GM23248 (cell line): ENCODE measurements around the gene ZNF592. TPM values are rescaled to one million over a fixed set of nuclear protein-coding genes. Genes with fewer than 3 reads are reported as not detected.
"Not testable (repeated sequence)": the region's sequence is repeated elsewhere in the genome, so short reads cannot be mapped to it uniquely, and the experiment has no call there.

Experiments used
- DNase-seq: peaks from one replicate; pipeline ENCODE4 v3.0.0-alpha.2; 2015
- H2AFZ ChIP-seq: fragments of 200-600 bp; sonication (generic); 2 replicates; pipeline ENCODE4 v1.6.1; 2016; ENCODE audit warnings: antibody characterized with exemption
- H3F3A ChIP-seq: fragments of 200-600 bp; sonication (generic); 2 replicates; pipeline ENCODE4 v1.6.1; 2016; ENCODE audit warnings: mild to moderate bottlenecking, antibody characterized with exemption, mixed run types; ENCODE audit not compliant: insufficient read depth
- H3K27ac ChIP-seq: fragments of 200-600 bp; sonication (generic); 2 replicates; pipeline ENCODE4 v1.5.1; 2016; ENCODE audit warnings: mild to moderate bottlenecking
- H3K27me3 ChIP-seq: fragments of 200-600 bp; sonication (generic); replicated peaks from 2 replicates; pipeline ENCODE4 v1.6.1; 2016; ENCODE audit warnings: mild to moderate bottlenecking; ENCODE audit not compliant: insufficient read depth
- H3K36me3 ChIP-seq: fragments of 200-600 bp; sonication (generic); 2 replicates; pipeline ENCODE4 v1.6.1; 2016; ENCODE audit warnings: low read depth, mild to moderate bottlenecking
- H3K4me1 ChIP-seq: fragments of 200-600 bp; sonication (generic); 2 replicates; pipeline ENCODE4 v1.6.1; 2016; ENCODE audit warnings: mild to moderate bottlenecking; ENCODE audit not compliant: insufficient read depth
- H3K4me2 ChIP-seq: fragments of 200-600 bp; sonication (generic); one replicate; pipeline ENCODE4 v1.6.1; 2016; ENCODE audit warnings: mild to moderate bottlenecking; ENCODE audit not compliant: unreplicated experiment
- H3K4me3 ChIP-seq: fragments of 200-600 bp; sonication (generic); 2 replicates; pipeline ENCODE4 v1.5.1; 2016; ENCODE audit warnings: mild to moderate bottlenecking
- H3K79me2 ChIP-seq: fragments of 200-600 bp; sonication (generic); 2 replicates; pipeline ENCODE4 v1.6.1; 2016; ENCODE audit warnings: mild to moderate bottlenecking; ENCODE audit not compliant: insufficient read depth
- H3K9ac ChIP-seq: fragments of 200-600 bp; sonication (generic); 2 replicates; pipeline ENCODE4 v1.6.1; 2016; ENCODE audit warnings: mild to moderate bottlenecking
- H3K9me2 ChIP-seq: fragments of 200-600 bp; sonication (generic); 2 replicates; pipeline ENCODE4 v1.6.1; 2016; ENCODE audit warnings: mixed run types, mild to moderate bottlenecking, moderate library complexity; ENCODE audit not compliant: insufficient read depth
- H3K9me3 ChIP-seq: fragments of 200-600 bp; sonication (generic); one replicate; pipeline ENCODE4 v1.6.1; 2017; ENCODE audit warnings: low read depth
- H4K20me1 ChIP-seq: fragments of 200-600 bp; sonication (generic); 2 replicates; pipeline ENCODE4 v1.6.0; 2016; ENCODE audit not compliant: insufficient read depth
- EZH2 ChIP-seq: fragments of 200-600 bp; sonication (generic); IDR thresholded peaks from 2 replicates; pipeline ENCODE4 v1.6.1; 2018; ENCODE audit warnings: antibody characterized with exemption, mild to moderate bottlenecking; ENCODE audit not compliant: insufficient read depth, poor library complexity, severe bottlenecking
- EZH2phosphoT487 ChIP-seq: fragments of 200-600 bp; sonication (generic); IDR thresholded peaks from 2 replicates; pipeline ENCODE4 v1.6.1; 2018; ENCODE audit warnings: antibody characterized with exemption, moderate library complexity, mild to moderate bottlenecking, low read depth; ENCODE audit not compliant: insufficient read depth
- WGBS, 2 experiments: methylation state at CpG; one replicate each; pipeline ENCODE4 v1.1.6; 2015 to 2017; ENCODE audit warnings: low lambda C conversion rate in 2 of 2, low coverage in 1 of 2; ENCODE audit errors: missing lambda C conversion rate in 2 of 2; 5-methylcytosine and 5-hydroxymethylcytosine counted together
- in situ Hi-C: fragments of 300-500 bp; cut with MboI; formaldehyde crosslinking; loops from 2 replicates; pipeline ENCODE4 v1.15.0; 2020
- polyA plus RNA-seq: library from polyadenylated mRNA; unstranded; fragments of >200 nt; fragmentation: Nextera tagmentation; extraction: Ambion mirVana; gene quantifications from 2 replicates; pipeline ENCODE4 v1.2.1, GENCODE V29; 2016
- total RNA-seq: library from RNA; depleted of rRNA; stranded (reverse); fragments of >200 nt; shearing (Covaris generic); gene quantifications from 2 replicates; pipeline ENCODE4 v1.2.3, GENCODE V29; 2014

Gene ZNF592
- total and polyA plus RNA-seq, 2 experiments from 2014 or later = 7.4 to 9.8 TPM

DNA sequence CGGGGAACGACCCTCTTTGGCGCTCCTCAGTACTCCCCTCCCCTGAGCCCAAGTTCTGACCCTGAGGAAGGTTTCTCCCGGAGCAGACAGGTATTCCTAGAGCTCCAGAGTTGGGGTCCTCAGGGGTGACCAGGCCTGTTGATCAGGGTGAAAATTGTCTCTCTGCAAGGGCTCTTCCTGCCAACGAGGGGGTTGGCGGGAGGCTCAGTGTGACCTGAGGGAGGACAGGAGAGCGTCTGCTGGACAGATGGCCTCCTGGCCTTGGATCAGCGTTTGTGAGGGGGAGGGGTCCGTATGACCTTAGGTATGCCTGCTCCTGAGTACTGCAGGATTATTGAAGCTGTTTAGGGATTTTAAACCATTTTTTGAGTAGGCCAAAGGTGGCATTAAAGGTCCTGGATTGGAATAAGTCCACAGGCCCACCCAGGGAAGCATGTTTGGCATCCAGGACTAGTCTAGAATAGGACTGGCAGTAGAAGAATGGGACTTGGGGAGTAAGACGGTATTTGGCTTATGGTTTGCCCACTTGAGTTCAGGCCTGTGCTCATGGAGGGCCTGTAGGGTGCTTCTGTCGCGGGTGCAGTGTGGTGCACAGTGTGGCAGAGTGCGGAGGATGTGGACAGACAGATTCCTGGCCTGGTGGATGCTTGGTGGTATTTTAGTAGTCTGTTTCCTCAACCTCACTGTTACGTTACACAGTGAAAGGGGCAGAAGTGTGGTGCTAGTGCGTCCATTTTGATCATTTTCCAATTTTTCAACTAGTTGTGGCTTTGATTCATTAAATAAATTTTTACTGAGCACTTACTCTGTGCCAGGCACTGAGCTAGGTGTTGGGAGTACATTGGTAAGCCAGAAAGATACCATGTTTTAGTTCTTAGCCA is 959 bp downstream of the ZNF592 start:
- no peaks in the 10 kb centered on the region for H3K36me3 ChIP-seq
- peaks cover 24% of the 10 kb centered on the region for H3K4me1 ChIP-seq
- no peaks in the 10 kb centered on the region for H3K27me3 ChIP-seq
- peaks cover 10% of the 10 kb centered on the region; the same call in 1 of the 2 replicates for H4K20me1 ChIP-seq
- no peaks in the 10 kb centered on the region for H3K9me3 ChIP-seq
- TF ChIP-seq EZH2phosphoT487 (no peak), EZH2 (no peak)
- DNase-seq = peak; percentile 63
- peaks cover 22% of the 10 kb centered on the region for H3F3A ChIP-seq
- peak overlapping the region; percentile 68 for H2AFZ ChIP-seq
- peak overlapping the region; percentile 90 for H3K9ac ChIP-seq
- H3K4me2 ChIP-seq = peak overlapping the region; percentile 96
- no peaks in the 10 kb centered on the region for H3K9me2 ChIP-seq
- peaks cover 79% of the 10 kb centered on the region for H3K79me2 ChIP-seq
- WGBS, 2 experiments = 17 to 18% methylated on average over 15 of the region's 15 CpGs
- H3K27ac ChIP-seq = peak overlapping the region; percentile 99
- in situ Hi-C loops = no loop called here
- peak overlapping the region; percentile 99 for H3K4me3 ChIP-seq

DNA sequence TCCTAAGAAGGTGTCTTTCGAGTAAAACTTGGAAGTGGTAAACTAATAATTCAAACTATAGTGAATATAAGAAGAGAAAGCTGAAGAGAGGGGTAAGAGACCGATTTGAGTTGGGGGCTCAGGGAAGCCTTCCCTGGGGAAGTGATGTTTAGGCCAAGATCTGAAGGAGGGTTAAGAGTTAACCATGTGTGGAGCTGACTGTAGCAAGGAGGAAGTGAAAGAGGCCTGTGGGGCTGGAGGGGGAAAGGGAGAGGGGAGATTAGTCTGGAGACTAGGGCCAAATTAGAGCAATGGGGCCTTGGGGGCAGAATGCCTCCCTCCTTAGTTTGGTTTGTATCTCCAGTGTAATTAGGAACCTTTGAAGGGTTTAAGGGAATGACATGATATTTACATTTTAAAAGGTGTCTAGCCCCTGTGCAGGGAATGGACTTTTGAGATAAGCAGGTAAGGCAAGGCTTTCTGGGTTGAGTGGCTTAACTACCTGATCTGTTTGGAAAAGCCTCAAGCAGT is 2.2 kb downstream of the ZNF592 start:
- TF ChIP-seq EZH2phosphoT487 (no peak), EZH2 (no peak)
- Histone ChIP-seq H2AFZ (no peak overlapping the region), H3K27me3 (no peaks in the 10 kb centered on the region), H3K4me1 (peaks cover 24% of the 10 kb centered on the region), H3K27ac (no peak overlapping the region), H3K9me3 (no peaks in the 10 kb centered on the region), H3K36me3 (no peaks in the 10 kb centered on the region), H3K79me2 (peaks cover 84% of the 10 kb centered on the region), H3K4me3 (peak overlapping the region; percentile 99), H3K9me2 (no peaks in the 10 kb centered on the region), H3F3A (peaks cover 22% of the 10 kb centered on the region), H4K20me1 (peaks cover 14% of the 10 kb centered on the region; the same call in 1 of the 2 replicates), H3K4me2 (peak overlapping the region; percentile 96), H3K9ac (peak overlapping the region; percentile 90)
- in situ Hi-C loops = no loop called here
- 38% methylated on average over 2 of the region's 2 CpGs for whole genome bisulfite sequencing, 2 experiments
- DNase-seq = no peak

DNA sequence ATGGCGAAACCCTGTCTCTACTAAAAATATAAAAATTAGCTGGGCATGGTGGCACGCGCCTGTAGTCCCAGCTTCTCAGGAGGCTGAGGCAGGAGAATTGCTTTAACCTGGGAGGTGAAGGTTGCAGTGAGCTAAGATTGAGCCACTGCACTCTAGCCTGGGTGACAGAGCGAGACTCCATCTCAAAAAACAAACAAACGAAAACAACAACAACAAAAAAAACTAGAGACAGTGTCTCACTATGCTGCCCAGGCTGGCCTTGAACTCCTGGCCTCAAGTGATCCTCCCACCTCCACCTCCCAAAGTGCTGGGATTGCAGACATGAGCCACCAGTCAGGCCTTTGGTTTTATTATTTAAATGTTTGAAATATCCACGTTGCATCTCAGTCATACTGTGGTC is 3.3 kb downstream of the ZNF592 start:
- 91% methylated on average over 6 of the region's 6 CpGs for WGBS, 2 experiments
- H3K4me3 ChIP-seq, H3K4me2 ChIP-seq, H3K36me3 ChIP-seq, DNase-seq, H3K9ac ChIP-seq, H3K9me3 ChIP-seq, H3K27me3 ChIP-seq, in situ Hi-C loops, H2AFZ ChIP-seq, H3K9me2 ChIP-seq: not testable (repeated sequence)
- peaks cover 22% of the 10 kb centered on the region for H3F3A ChIP-seq
- H3K4me1 ChIP-seq = peaks cover 24% of the 10 kb centered on the region
- H4K20me1 ChIP-seq = peaks cover 21% of the 10 kb centered on the region; the same call in 1 of the 2 replicates
- peak overlapping the region; percentile 30; the same call in 1 of the 2 replicates for H3K27ac ChIP-seq
- peaks cover 86% of the 10 kb centered on the region for H3K79me2 ChIP-seq

DNA sequence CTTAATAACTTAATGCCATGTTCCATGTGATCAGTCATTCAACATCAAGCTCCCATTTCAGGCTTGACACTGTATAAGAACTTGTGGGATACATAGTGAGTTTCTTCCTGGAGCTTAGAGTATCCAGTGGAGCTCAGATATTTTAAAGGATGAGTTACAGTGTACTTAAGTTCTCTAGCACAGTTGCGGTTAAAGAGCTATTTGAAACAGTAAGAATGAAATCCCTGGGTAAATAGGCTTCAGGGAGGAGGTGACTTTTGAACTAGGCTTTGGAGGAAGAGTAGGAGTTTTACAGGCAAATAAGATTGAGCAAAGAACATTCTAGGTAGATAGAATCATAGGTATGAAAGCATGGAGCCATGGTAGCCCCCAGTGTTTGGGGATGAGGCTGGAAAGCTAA is 3.8 kb downstream of the ZNF592 start:
- Histone ChIP-seq H3K9ac (peak overlapping the region; percentile 9; the same call in 1 of the 2 replicates), H3K27me3 (no peaks in the 10 kb centered on the region), H2AFZ (no peak overlapping the region), H3K4me3 (peak overlapping the region; percentile 50), H3K79me2 (peaks cover 86% of the 10 kb centered on the region), H3F3A (peaks cover 19% of the 10 kb centered on the region), H3K27ac (peak overlapping the region; percentile 30), H3K4me1 (peaks cover 24% of the 10 kb centered on the region), H3K4me2 (peak overlapping the region; percentile 76), H3K9me3 (no peaks in the 10 kb centered on the region), H4K20me1 (peaks cover 25% of the 10 kb centered on the region; the same call in 1 of the 2 replicates), H3K36me3 (no peaks in the 10 kb centered on the region), H3K9me2 (no peaks in the 10 kb centered on the region)
- WGBS, 2 experiments = 96 to 97% methylated on average over 1 of the region's 1 CpG
- DNase-seq = no peak
- in situ Hi-C loops = no loop called here
- TF ChIP-seq EZH2 (no peak), EZH2phosphoT487 (no peak)
